ENCODE measurements around the gene MALL. TPM values are rescaled to one million over a fixed set of nuclear protein-coding genes. Genes with fewer than 3 reads are reported as not detected.
"Not testable (repeated sequence)": the region's sequence is repeated elsewhere in the genome, so short reads cannot be mapped to it uniquely, and the experiment has no call there.

Gene MALL
- total and polyA plus RNA-seq, 4 donors, result 1.6 to 4.2 (median 2.7) TPM

- not testable (repeated sequence) for H3K4me1 ChIP-seq (ENCODE audit: control insufficient read depth in 4 of 4, insufficient read depth in 4 of 4, low read length in 3 of 4); H3K9ac ChIP-seq (ENCODE audit: low read depth in 1 of 2, low read length in 2 of 2); H3K27ac ChIP-seq (ENCODE audit: low read depth in 1 of 2, low read length in 2 of 2); H3K9me3 ChIP-seq (ENCODE audit: control insufficient read depth in 4 of 4, low read length in 3 of 4); H3K36me3 ChIP-seq (ENCODE audit: control insufficient read depth in 4 of 4, insufficient read depth in 3 of 4, low read depth in 1 of 4, low read length in 3 of 4); H3K4me3 ChIP-seq (ENCODE audit: low read depth in 1 of 3, low read length in 3 of 3); H3K27me3 ChIP-seq (ENCODE audit: control insufficient read depth in 4 of 4, insufficient read depth in 4 of 4, low read length in 3 of 4)
- 88% methylated on average over 10 of the region's 16 CpGs for WGBS
- peak; percentile 17 for DNase-seq (ENCODE audit: low spot score)
Measured at GRCh38 chr2:110048255-110049197, 67.1 kb downstream of the MALL start.

- not testable (repeated sequence) for H3K27ac ChIP-seq (ENCODE audit: low read depth in 1 of 2, low read length in 2 of 2); H3K4me1 ChIP-seq (ENCODE audit: control insufficient read depth in 4 of 4, insufficient read depth in 4 of 4, low read length in 3 of 4); DNase-seq (ENCODE audit: low spot score); H3K9me3 ChIP-seq (ENCODE audit: control insufficient read depth in 4 of 4, low read length in 3 of 4); H3K27me3 ChIP-seq (ENCODE audit: control insufficient read depth in 4 of 4, insufficient read depth in 4 of 4, low read length in 3 of 4); H3K9ac ChIP-seq (ENCODE audit: low read depth in 1 of 2, low read length in 2 of 2); H3K36me3 ChIP-seq (ENCODE audit: control insufficient read depth in 4 of 4, insufficient read depth in 3 of 4, low read depth in 1 of 4, low read length in 3 of 4); H3K4me3 ChIP-seq (ENCODE audit: low read depth in 1 of 3, low read length in 3 of 3)
- WGBS, result no CpG with 5 or more reads among the region's 4 CpGs
Measured at GRCh38 chr2:110047225-110047624, 68.4 kb downstream of the MALL start.

GRCh38 chr2:110041941-110042660 lies 73.5 kb downstream of the MALL start:
- not testable (repeated sequence) for H3K9ac ChIP-seq (ENCODE audit: low read depth in 1 of 2, low read length in 2 of 2); H3K4me1 ChIP-seq (ENCODE audit: control insufficient read depth in 4 of 4, insufficient read depth in 4 of 4, low read length in 3 of 4); H3K36me3 ChIP-seq (ENCODE audit: control insufficient read depth in 4 of 4, insufficient read depth in 3 of 4, low read depth in 1 of 4, low read length in 3 of 4); H3K27ac ChIP-seq (ENCODE audit: low read depth in 1 of 2, low read length in 2 of 2); DNase-seq (ENCODE audit: low spot score); H3K27me3 ChIP-seq (ENCODE audit: control insufficient read depth in 4 of 4, insufficient read depth in 4 of 4, low read length in 3 of 4); H3K4me3 ChIP-seq (ENCODE audit: low read depth in 1 of 3, low read length in 3 of 3); H3K9me3 ChIP-seq (ENCODE audit: control insufficient read depth in 4 of 4, low read length in 3 of 4)
- 100% methylated on average over 1 of the region's 10 CpGs for WGBS

GRCh38 chr2:110037336-110037735 lies 78.3 kb downstream of the MALL start:
- not testable (repeated sequence) for H3K4me1 ChIP-seq (ENCODE audit: control insufficient read depth in 4 of 4, insufficient read depth in 4 of 4, low read length in 3 of 4); H3K9me3 ChIP-seq (ENCODE audit: control insufficient read depth in 4 of 4, low read length in 3 of 4); H3K27me3 ChIP-seq (ENCODE audit: control insufficient read depth in 4 of 4, insufficient read depth in 4 of 4, low read length in 3 of 4); H3K36me3 ChIP-seq (ENCODE audit: control insufficient read depth in 4 of 4, insufficient read depth in 3 of 4, low read depth in 1 of 4, low read length in 3 of 4); DNase-seq (ENCODE audit: low spot score); H3K9ac ChIP-seq (ENCODE audit: low read depth in 1 of 2, low read length in 2 of 2); H3K4me3 ChIP-seq (ENCODE audit: low read depth in 1 of 3, low read length in 3 of 3); H3K27ac ChIP-seq (ENCODE audit: low read depth in 1 of 2, low read length in 2 of 2)
- 78% methylated on average over 6 of the region's 9 CpGs for WGBS

- H3K27me3 ChIP-seq (ENCODE audit: control insufficient read depth in 4 of 4, insufficient read depth in 4 of 4, low read length in 3 of 4); DNase-seq (ENCODE audit: low spot score); H3K36me3 ChIP-seq (ENCODE audit: control insufficient read depth in 4 of 4, insufficient read depth in 3 of 4, low read depth in 1 of 4, low read length in 3 of 4); H3K9me3 ChIP-seq (ENCODE audit: control insufficient read depth in 4 of 4, low read length in 3 of 4); H3K4me3 ChIP-seq (ENCODE audit: low read depth in 1 of 3, low read length in 3 of 3); H3K9ac ChIP-seq (ENCODE audit: low read depth in 1 of 2, low read length in 2 of 2); H3K27ac ChIP-seq (ENCODE audit: low read depth in 1 of 2, low read length in 2 of 2); H3K4me1 ChIP-seq (ENCODE audit: control insufficient read depth in 4 of 4, insufficient read depth in 4 of 4, low read length in 3 of 4): not testable (repeated sequence)
- WGBS, result no CpG with 5 or more reads among the region's 6 CpGs
Measured at GRCh38 chr2:110035384-110035783, 80.2 kb downstream of the MALL start.

GRCh38 chr2:110034935-110035334 lies 80.7 kb downstream of the MALL start:
- DNase-seq (ENCODE audit: low spot score), result peak; percentile 20
- H3K9me3 ChIP-seq (ENCODE audit: control insufficient read depth in 4 of 4, low read length in 3 of 4); H3K36me3 ChIP-seq (ENCODE audit: control insufficient read depth in 4 of 4, insufficient read depth in 3 of 4, low read depth in 1 of 4, low read length in 3 of 4); H3K27ac ChIP-seq (ENCODE audit: low read depth in 1 of 2, low read length in 2 of 2); H3K4me3 ChIP-seq (ENCODE audit: low read depth in 1 of 3, low read length in 3 of 3); H3K27me3 ChIP-seq (ENCODE audit: control insufficient read depth in 4 of 4, insufficient read depth in 4 of 4, low read length in 3 of 4); H3K9ac ChIP-seq (ENCODE audit: low read depth in 1 of 2, low read length in 2 of 2); H3K4me1 ChIP-seq (ENCODE audit: control insufficient read depth in 4 of 4, insufficient read depth in 4 of 4, low read length in 3 of 4): not testable (repeated sequence)
- WGBS, result 94% methylated on average over 9 of the region's 10 CpGs

Small RNAs within 50 kb of the gene (small RNA-seq; reads per million reads assigned to genes)
- gene MIR4267 (not detected), gene MIR4436B1 (not detected)

Other genes with a start within 250 kb of the MALL start
- 1 to 10 TPM in 1 of 2 donors, under 1 TPM in 1; 0.75 to 3.7 TPM for gene LIMS3, start 217.1 kb downstream of the MALL start, total RNA-seq
- gene LIMS3, start 217.1 kb downstream of the MALL start, polyA plus RNA-seq, result under 1 TPM in 1 of 2 donors, not detected in 1; 0.03 TPM
- gene NPHP1, start 89.2 kb upstream of the MALL start, total RNA-seq, result under 1 TPM; 0.33 to 0.37 TPM
- gene NPHP1, start 89.2 kb upstream of the MALL start, polyA plus RNA-seq, result under 1 TPM; 0.33 to 0.88 TPM
- gene MTLN, start 96.7 kb upstream of the MALL start, total RNA-seq, result 10 to 100 TPM; 29.6 to 46.2 TPM
- gene MTLN, start 96.7 kb upstream of the MALL start, polyA plus RNA-seq, result 10 to 100 TPM; 84.8 to 86.4 TPM

Data from liver (tissue), 10 donors.